Measurements from ENCODE around the gene ADSS2. TPM values are rescaled to one million over a fixed set of nuclear protein-coding genes. Genes with fewer than 3 reads are reported as not detected.
A peak's percentile ranks its signal among the peaks of the same experiment; 100 is the strongest.

ADSS2 gene
- total and polyA plus RNA-seq, 2 donors (not counting 3 experiments of a cell fraction or from before 2014, with no cell fraction given) = 35.5 to 90.6 TPM

GRCh38 chr1:244450597-244451538 lies 841 bp downstream of the ADSS2 start:
- DNase-seq (ENCODE audit: low read depth, low spot score) (peak; percentile 70), FAIRE-seq (peak; percentile 55)
- peak overlapping the region; percentile 77 for H3K27ac ChIP-seq (ENCODE audit: insufficient read depth, low read depth, low read length)
- TSS peak; percentile 60 for BruUV-seq (replicated peaks)
- peak overlapping the region; percentile 95 for H3K9ac ChIP-seq (replicated peaks; ENCODE audit: extremely low read depth, insufficient read depth, low read length)
- peaks cover 52% of the 10 kb centered on the region for H3K4me1 ChIP-seq (ENCODE audit: control insufficient read depth, extremely low read depth, insufficient read depth, low read length)
- peak overlapping the region; percentile 92 to 96 (median 94) for H3K4me3 ChIP-seq (replicated peaks in 1 of 3; ENCODE audit: insufficient read depth in 1 of 3, low read depth in 1 of 3, low read length in 3 of 3)
- H3K4me2 ChIP-seq (ENCODE audit: insufficient read depth, low read length) = peak overlapping the region; percentile 95
- no peaks in the 10 kb centered on the region for H4K20me1 ChIP-seq (replicated peaks; ENCODE audit: control insufficient read depth, extremely low read depth, insufficient read depth, low read length)
- TF ChIP-seq MAX (IDR thresholded peaks at IDR 0.05; ENCODE audit: insufficient read depth, insufficient read length) (peak; percentile 85), CTCF (IDR thresholded peaks at IDR 0.05; ENCODE audit: extremely low read depth in 1 of 2, insufficient read depth in 1 of 2, low read depth in 1 of 2, low read length in 2 of 2) (no peak), GATA2 (IDR thresholded peaks at IDR 0.05; ENCODE audit: insufficient read depth, insufficient read length, low read depth, low read length) (no peak), POLR2AphosphoS5 (IDR thresholded peaks at IDR 0.05; ENCODE audit: insufficient read depth, low read depth, low read length) (peak; percentile 39), MYC (IDR thresholded peaks at IDR 0.05; ENCODE audit: low read depth, low read length) (no peak), POLR2A (IDR thresholded peaks at IDR 0.05; ENCODE audit: low read depth, low read length) (peak; percentile 44), JUN (IDR thresholded peaks at IDR 0.05; ENCODE audit: borderline replicate concordance, insufficient read depth, insufficient read length, low read depth) (no peak)
- H3K79me2 ChIP-seq (ENCODE audit: control insufficient read depth, insufficient read depth, low read length) = peaks cover 58% of the 10 kb centered on the region
- dilution Hi-C loops (cut with MboI; ENCODE audit: extremely low pct_ligation_motif_present, low sequenced_read_pairs) = no loop called here
- CTCF ChIA-PET = interaction anchor here (0.7 to 2.9 kb wide), 2 partner anchors 37 to 151 kb away, joined by 3 to 11 read pairs; no protein-coding TSS in a partner anchor
- H2AFZ ChIP-seq (ENCODE audit: low read depth, low read length) = peak overlapping the region; percentile 60
- H3K36me3 ChIP-seq (ENCODE audit: control insufficient read depth in 2 of 2, extremely low read depth in 1 of 2, insufficient read depth in 2 of 2, low read length in 2 of 2) = no peaks in the 10 kb centered on the region
- no peaks in the 10 kb centered on the region for H3K27me3 ChIP-seq (ENCODE audit: control insufficient read depth in 2 of 2, insufficient read depth in 2 of 2, low read length in 2 of 2)
- no peaks in the 10 kb centered on the region for H3K9me1 ChIP-seq (replicated peaks; ENCODE audit: control insufficient read depth, extremely low read depth, insufficient read depth, low read length)
- no peaks in the 10 kb centered on the region for H3K9me3 ChIP-seq (replicated peaks; ENCODE audit: control insufficient read depth, insufficient read depth, low read length)
- intact Hi-C loops (cut with micrococcal nuclease) = loop anchor here (1.0 to 10.0 kb wide), 10 partner anchors 98 to 1106 kb away; partner anchors contain the start of gene COX20
- POLR2A ChIA-PET = no interaction called here
